CD4-positive, alpha-beta T cell (primary cell): Measurements from ENCODE around the gene GGPS1. TPM values are rescaled to one million over a fixed set of nuclear protein-coding genes. Genes with fewer than 3 reads are reported as not detected.
A peak's percentile ranks its signal among the peaks of the same experiment; 100 is the strongest.
"Not testable (repeated sequence)": the region's sequence is repeated elsewhere in the genome, so short reads cannot be mapped to it uniquely, and the experiment has no call there.

Source experiments
- ATAC-seq: fragments of 200-7000 bp; cut with Tn5 transposase; one replicate; pipeline ENCODE4 v1.10.0; 2022; ENCODE audit warnings: mild to moderate bottlenecking; ENCODE audit not compliant: poor library complexity
- CTCF ChIA-PET: fragments of 350-600 bp; sonication (Branson Sonifier 250); formaldehyde crosslinking; loops from one replicate; lab custom pipeline; 2021; ENCODE audit warnings: antibody characterized with exemption, inconsistent platforms; lab: Charles Lee
- POLR2A ChIA-PET: fragments of 350-600 bp; sonication (Branson Sonifier 250); formaldehyde crosslinking; loops from one replicate; lab custom pipeline; 2021; ENCODE audit warnings: antibody characterized with exemption, inconsistent platforms; lab: Charles Lee
- DNase-seq, 14 experiments: peaks; one replicate each; pipeline ENCODE4 v3.0.0-alpha.2; 2013 to 2020; ENCODE audit warnings: mixed read lengths in 2 of 14
- H3K27ac ChIP-seq, 2 donors: one replicate each; pipeline versions ENCODE4 v1.5.1 to v1.7.0; 2013; ENCODE audit warnings: low read length in 2 of 2, low read depth in 1 of 2, mild to moderate bottlenecking in 1 of 2
- H3K27me3 ChIP-seq, 2 experiments: 1 replicate in 1 of 2; 2 replicates in 1 of 2; pipeline versions ENCODE4 v1.6.1 to v1.7.0; 2013; ENCODE audit warnings: low read length in 2 of 2, control low read depth in 1 of 2, mild to moderate bottlenecking in 1 of 2, moderate library complexity in 1 of 2; ENCODE audit not compliant: insufficient read depth in 2 of 2, control insufficient read depth in 1 of 2
- H3K36me3 ChIP-seq: one replicate; pipeline ENCODE4 v1.6.1; 2013; ENCODE audit warnings: low read length, control low read depth; ENCODE audit not compliant: insufficient read depth
- H3K4me1 ChIP-seq: one replicate; pipeline ENCODE4 v1.6.1; 2013; ENCODE audit warnings: low read length, control low read depth; ENCODE audit not compliant: insufficient read depth
- H3K4me3 ChIP-seq: one replicate; pipeline ENCODE4 v1.5.1; 2013; ENCODE audit warnings: mild to moderate bottlenecking, low read length, moderate library complexity
- H3K9me3 ChIP-seq, 2 experiments: 1 replicate in 1 of 2; 2 replicates in 1 of 2; pipeline versions ENCODE4 v1.6.1 to v1.7.0; 2013; ENCODE audit warnings: low read length in 2 of 2, mild to moderate bottlenecking in 2 of 2, control low read depth in 1 of 2, moderate library complexity in 1 of 2; ENCODE audit not compliant: control insufficient read depth in 1 of 2, insufficient read depth in 1 of 2
- H3K27ac Mint-ChIP-seq: one replicate; pipeline ENCODE4 v1.8.0; 2020; ENCODE audit warnings: mixed read lengths
- H3K27me3 Mint-ChIP-seq: one replicate; pipeline ENCODE4 v1.8.0; 2021; ENCODE audit warnings: mixed read lengths
- H3K36me3 Mint-ChIP-seq: one replicate; pipeline ENCODE4 v1.8.0; 2021; ENCODE audit warnings: low read depth, mixed read lengths
- H3K4me1 Mint-ChIP-seq: one replicate; pipeline ENCODE4 v1.8.0; 2021; ENCODE audit warnings: low read depth, mixed read lengths
- H3K4me3 Mint-ChIP-seq: one replicate; pipeline ENCODE4 v1.8.0; 2020; ENCODE audit warnings: mild to moderate bottlenecking, mixed read lengths
- H3K9me3 Mint-ChIP-seq: one replicate; pipeline ENCODE4 v1.8.0; 2020; ENCODE audit warnings: mixed read lengths
- intact Hi-C, 2 experiments: fragments of 100-400 bp; cut with DNase I in 1 of 2; cut with micrococcal nuclease in 1 of 2; formaldehyde crosslinking; loops; one replicate each; pipeline versions ENCODE4 v1.15.1 to v1.9.0; 2023 to 2025; cut with DNase I, micrococcal nuclease
- total RNA-seq, 174 experiments: library from RNA in 2 of 174; stranded (reverse) in 2 of 174; gene quantifications; one replicate each; pipeline ENCODE4 v1.2.3 and lab custom pipeline; 2021 to 2026
- TF ChIP-seq, protein P1 (sequence below): fragments of 200-600 bp; IDR thresholded peaks from one replicate; pipeline ENCODE4 v1.8.0; 2022; ENCODE audit warnings: antibody characterized with exemption, mild to moderate bottlenecking

Gene GGPS1
- total RNA-seq, 2 experiments from 2014 or later = 20.6 to 20.9 TPM

GRCh38 chr1:235302143-235302542, 26.2 kb upstream of the GGPS1 start:
- Histone ChIP-seq H3K9me3 (no peaks in the 10 kb centered on the region), H3K36me3 (no peaks in the 10 kb centered on the region), H3K27ac (no peak overlapping the region), H3K4me3 (no peak overlapping the region), H3K4me1 (peaks cover 72% of the 10 kb centered on the region), H3K27me3 (no peaks in the 10 kb centered on the region)
- H3K4me3 Mint-ChIP-seq = no peak overlapping the region
- intact Hi-C loops = no loop called here
- no peak for DNase-seq
- ATAC-seq = no peak
- peaks cover 74% of the 10 kb centered on the region for H3K4me1 Mint-ChIP-seq
- TF ChIP-seq, protein P1, sequence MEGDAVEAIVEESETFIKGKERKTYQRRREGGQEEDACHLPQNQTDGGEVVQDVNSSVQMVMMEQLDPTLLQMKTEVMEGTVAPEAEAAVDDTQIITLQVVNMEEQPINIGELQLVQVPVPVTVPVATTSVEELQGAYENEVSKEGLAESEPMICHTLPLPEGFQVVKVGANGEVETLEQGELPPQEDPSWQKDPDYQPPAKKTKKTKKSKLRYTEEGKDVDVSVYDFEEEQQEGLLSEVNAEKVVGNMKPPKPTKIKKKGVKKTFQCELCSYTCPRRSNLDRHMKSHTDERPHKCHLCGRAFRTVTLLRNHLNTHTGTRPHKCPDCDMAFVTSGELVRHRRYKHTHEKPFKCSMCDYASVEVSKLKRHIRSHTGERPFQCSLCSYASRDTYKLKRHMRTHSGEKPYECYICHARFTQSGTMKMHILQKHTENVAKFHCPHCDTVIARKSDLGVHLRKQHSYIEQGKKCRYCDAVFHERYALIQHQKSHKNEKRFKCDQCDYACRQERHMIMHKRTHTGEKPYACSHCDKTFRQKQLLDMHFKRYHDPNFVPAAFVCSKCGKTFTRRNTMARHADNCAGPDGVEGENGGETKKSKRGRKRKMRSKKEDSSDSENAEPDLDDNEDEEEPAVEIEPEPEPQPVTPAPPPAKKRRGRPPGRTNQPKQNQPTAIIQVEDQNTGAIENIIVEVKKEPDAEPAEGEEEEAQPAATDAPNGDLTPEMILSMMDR = no peak
- H3K27me3 Mint-ChIP-seq = no peaks in the 10 kb centered on the region
- CTCF ChIA-PET = no interaction called here
- no peaks in the 10 kb centered on the region for H3K9me3 Mint-ChIP-seq
- POLR2A ChIA-PET = no interaction called here
- H3K27ac Mint-ChIP-seq = peak overlapping the region; percentile 38
- peaks cover 19% of the 10 kb centered on the region for H3K36me3 Mint-ChIP-seq

GRCh38 chr1:235304549-235305451, 23.6 kb upstream of the GGPS1 start:
- CTCF ChIA-PET = interaction anchor here (1.0 to 1.3 kb wide), 4 partner anchors 14 to 52 kb away, joined by 3 to 5 read pairs (median 3); no protein-coding TSS in a partner anchor
- peaks cover 69% of the 10 kb centered on the region for H3K4me1 ChIP-seq
- Mint-ChIP-seq H3K9me3 (no peaks in the 10 kb centered on the region), H3K4me3 (peak overlapping the region; percentile 65), H3K27me3 (no peaks in the 10 kb centered on the region), H3K4me1 (peaks cover 56% of the 10 kb centered on the region), H3K27ac (peak overlapping the region; percentile 88), H3K36me3 (peaks cover 21% of the 10 kb centered on the region)
- intact Hi-C loops = no loop called here
- no peaks in the 10 kb centered on the region for H3K27me3 ChIP-seq
- DNase-seq (peak in 7 of 14 experiments; percentile 10 to 85 (median 29)), ATAC-seq (peak; percentile 80)
- H3K27ac ChIP-seq = peak overlapping the region; percentile 67 to 83
- no peaks in the 10 kb centered on the region for H3K36me3 ChIP-seq
- TF ChIP-seq, protein P1 = no peak
- H3K9me3 ChIP-seq = no peaks in the 10 kb centered on the region
- POLR2A ChIA-PET = interaction anchor here (1.0 to 2.0 kb wide), 5 partner anchors 21 to 32 kb away, joined by 4 to 11 read pairs (median 4); partner anchors contain the start of genes ARID4B and GGPS1
- peak overlapping the region; percentile 8 for H3K4me3 ChIP-seq

GRCh38 chr1:235307158-235308124, 20.9 kb upstream of the GGPS1 start:
- H3K36me3 ChIP-seq = peaks cover 7% of the 10 kb centered on the region
- CTCF ChIA-PET = interaction anchor here (1.0 to 1.3 kb wide), 2 partner anchors 10 to 110 kb away, joined by 3 read pairs; no protein-coding TSS in a partner anchor
- Mint-ChIP-seq H3K4me3 (peak overlapping the region; percentile 42), H3K27me3 (no peaks in the 10 kb centered on the region), H3K27ac (peak overlapping the region; percentile 88), H3K4me1 (peaks cover 67% of the 10 kb centered on the region), H3K36me3 (peaks cover 30% of the 10 kb centered on the region), H3K9me3 (no peaks in the 10 kb centered on the region)
- DNase-seq = no peak
- POLR2A ChIA-PET = interaction anchor here (0.6 to 0.7 kb wide), 2 partner anchors 10 to 53 kb away, joined by 3 read pairs; no protein-coding TSS in a partner anchor
- H3K27ac ChIP-seq = peak overlapping the region in 1 of 2 donors; percentile 50
- peaks cover 68% of the 10 kb centered on the region for H3K4me1 ChIP-seq
- H3K27me3 ChIP-seq = no peaks in the 10 kb centered on the region
- H3K4me3 ChIP-seq = no peak overlapping the region
- TF ChIP-seq, protein P1 = no peak
- H3K9me3 ChIP-seq = no peaks in the 10 kb centered on the region
- intact Hi-C loops = no loop called here
- no peak for ATAC-seq

- H3K4me3 Mint-ChIP-seq, DNase-seq, POLR2A ChIA-PET, ATAC-seq, H3K36me3 ChIP-seq, H3K4me3 ChIP-seq, H3K27me3 ChIP-seq, H3K27ac Mint-ChIP-seq, CTCF ChIA-PET, H3K9me3 ChIP-seq, H3K27ac ChIP-seq, intact Hi-C loops, H3K9me3 Mint-ChIP-seq, H3K27me3 Mint-ChIP-seq: not testable (repeated sequence)
- Mint-ChIP-seq H3K36me3 (peaks cover 38% of the 10 kb centered on the region), H3K4me1 (peaks cover 70% of the 10 kb centered on the region)
- peaks cover 64% of the 10 kb centered on the region for H3K4me1 ChIP-seq
Measured at GRCh38 chr1:235309206-235309605, 19.2 kb upstream of the GGPS1 start.
